H9 (cell line): ENCODE data around the gene SH3BP5. TPM values are rescaled to one million over a fixed set of nuclear protein-coding genes. Genes with fewer than 3 reads are reported as not detected.
A peak's percentile ranks its signal among the peaks of the same experiment; 100 is the strongest.

Experiments used
- DNase-seq: peaks from one replicate; pipeline ENCODE4 v3.0.0-alpha.2; 2017
- H2AFZ ChIP-seq: one replicate; pipeline ENCODE4 v1.6.1; 2013; ENCODE audit warnings: mild to moderate bottlenecking, low read length, control low read depth, moderate library complexity
- H2AK5ac ChIP-seq: 2 replicates; pipeline ENCODE4 v1.6.1; 2013; ENCODE audit warnings: low read length, control low read depth, mixed read lengths; ENCODE audit not compliant: insufficient read length
- H2BK120ac ChIP-seq: one replicate; pipeline ENCODE4 v1.6.1; 2013; ENCODE audit warnings: low read depth, mild to moderate bottlenecking, low read length, control low read depth, inconsistent platforms; ENCODE audit not compliant: poor library complexity, severe bottlenecking
- H2BK12ac ChIP-seq: 2 replicates; pipeline ENCODE4 v1.6.1; 2013; ENCODE audit warnings: low read length, control low read depth, mixed read lengths, low read depth; ENCODE audit not compliant: insufficient read length
- H2BK15ac ChIP-seq: 2 replicates; pipeline ENCODE4 v1.6.1; 2013; ENCODE audit warnings: low read depth, low read length, control low read depth
- H2BK20ac ChIP-seq: one replicate; pipeline ENCODE4 v1.6.1; 2013; ENCODE audit warnings: low read depth, mild to moderate bottlenecking, low read length, control low read depth, inconsistent platforms; ENCODE audit not compliant: poor library complexity, severe bottlenecking
- H2BK5ac ChIP-seq: 2 replicates; pipeline ENCODE4 v1.6.1; 2013; ENCODE audit warnings: low read length, control low read depth, mixed read lengths; ENCODE audit not compliant: insufficient read length
- H3K14ac ChIP-seq: 2 replicates; pipeline ENCODE4 v1.6.1; 2013; ENCODE audit warnings: low read length, control low read depth; ENCODE audit not compliant: insufficient read depth
- H3K18ac ChIP-seq: 2 replicates; pipeline ENCODE4 v1.6.1; 2013; ENCODE audit warnings: low read depth, mild to moderate bottlenecking, mixed read lengths, low read length, control low read depth; ENCODE audit not compliant: insufficient read length
- H3K23ac ChIP-seq: 2 replicates; pipeline ENCODE4 v1.6.1; 2013; ENCODE audit warnings: low read length, control low read depth, mixed read lengths, low read depth; ENCODE audit not compliant: insufficient read length
- H3K23me2 ChIP-seq: 2 replicates; pipeline ENCODE4 v1.6.1; 2013; ENCODE audit warnings: low read depth, mild to moderate bottlenecking, mixed read lengths, low read length, control low read depth; ENCODE audit not compliant: insufficient read length, poor library complexity, severe bottlenecking
- H3K27ac ChIP-seq: 2 replicates; pipeline ENCODE4 v1.5.1; 2013; ENCODE audit warnings: low read length, control low read depth, mixed read lengths, low read depth; ENCODE audit not compliant: insufficient read length
- H3K27me3 ChIP-seq: 2 replicates; pipeline ENCODE4 v1.6.1; 2013; ENCODE audit warnings: low read length, control low read depth, inconsistent platforms; ENCODE audit not compliant: insufficient read depth
- H3K4ac ChIP-seq: 2 replicates; pipeline ENCODE4 v1.6.1; 2013; ENCODE audit warnings: low read depth, mild to moderate bottlenecking, control low read depth, inconsistent platforms, low read length, moderate library complexity
- H3K4me1 ChIP-seq: 2 replicates; pipeline ENCODE4 v1.6.1; 2013; ENCODE audit warnings: low read length, control low read depth, inconsistent platforms; ENCODE audit not compliant: insufficient read depth
- H3K4me2 ChIP-seq: 2 replicates; pipeline ENCODE4 v1.6.1; 2013; ENCODE audit warnings: low read length, control low read depth, mixed read lengths; ENCODE audit not compliant: insufficient read length, insufficient read depth
- H3K56ac ChIP-seq: 2 replicates; pipeline ENCODE4 v1.6.1; 2013; ENCODE audit warnings: low read depth, mild to moderate bottlenecking, mixed read lengths, low read length, control low read depth; ENCODE audit not compliant: insufficient read length
- H3K79me1 ChIP-seq: 2 replicates; pipeline ENCODE4 v1.6.1; 2013; ENCODE audit warnings: low read depth, mild to moderate bottlenecking, moderate library complexity, low read length, control low read depth, inconsistent platforms; ENCODE audit not compliant: insufficient read depth, poor library complexity, severe bottlenecking
- H3K79me2 ChIP-seq: 2 replicates; pipeline ENCODE4 v1.6.1; 2013; ENCODE audit warnings: low read length, control low read depth, inconsistent platforms; ENCODE audit not compliant: insufficient read depth
- H3K9ac ChIP-seq: 2 replicates; pipeline ENCODE4 v1.6.1; 2013; ENCODE audit warnings: low read length, control low read depth, mixed read lengths; ENCODE audit not compliant: insufficient read length; ENCODE audit errors: extremely low read depth
- H3K9me3 ChIP-seq: one replicate; pipeline ENCODE4 v1.6.1; 2013; ENCODE audit warnings: low read depth, low read length, inconsistent platforms; ENCODE audit not compliant: control insufficient read depth
- H3T11ph ChIP-seq: one replicate; pipeline ENCODE4 v1.6.1; 2013; ENCODE audit warnings: mild to moderate bottlenecking, low read length, control low read depth, inconsistent platforms
- H4K20me1 ChIP-seq: one replicate; pipeline ENCODE4 v1.6.1; 2013; ENCODE audit not compliant: control insufficient read depth, insufficient read length, insufficient read depth
- H4K5ac ChIP-seq: 2 replicates; pipeline ENCODE4 v1.6.1; 2013; ENCODE audit warnings: low read depth, mild to moderate bottlenecking, mixed read lengths, low read length, control low read depth; ENCODE audit not compliant: insufficient read length
- H4K8ac ChIP-seq: replicated peaks from 2 replicates; pipeline ENCODE4 v1.6.1; 2013; ENCODE audit warnings: low read length, control low read depth, mixed read lengths, low read depth; ENCODE audit not compliant: insufficient read length
- H4K91ac ChIP-seq: 2 replicates; pipeline ENCODE4 v1.6.1; 2013; ENCODE audit warnings: low read depth, mild to moderate bottlenecking, moderate library complexity, mixed read lengths, low read length, control low read depth; ENCODE audit not compliant: insufficient read length
- H3K27ac Mint-ChIP-seq, 3 experiments: 2 replicates in 2 of 3; 3 replicates in 1 of 3; pipeline ENCODE4 v1.8.0; 2020 to 2021; ENCODE audit warnings: mixed read lengths in 3 of 3, mild to moderate bottlenecking in 1 of 3, moderate library complexity in 1 of 3
- H3K27me3 Mint-ChIP-seq: 2 replicates; pipeline ENCODE4 v1.8.0; 2021; ENCODE audit warnings: low read depth, mild to moderate bottlenecking, moderate library complexity, mixed read lengths
- H3K36me3 Mint-ChIP-seq, 3 experiments: 2 replicates in 2 of 3; 3 replicates in 1 of 3; pipeline ENCODE4 v1.8.0; 2020 to 2021; ENCODE audit warnings: low read depth in 3 of 3, mixed read lengths in 3 of 3; ENCODE audit not compliant: insufficient read depth in 1 of 3
- H3K4me1 Mint-ChIP-seq, 2 experiments: 2 replicates each; pipeline ENCODE4 v1.8.0; 2020; ENCODE audit warnings: mixed read lengths in 2 of 2
- H3K4me3 Mint-ChIP-seq, 2 experiments: 2 replicates in 1 of 2; 3 replicates in 1 of 2; pipeline ENCODE4 v1.8.0; 2020 to 2021; ENCODE audit warnings: mild to moderate bottlenecking in 2 of 2, mixed read lengths in 2 of 2, moderate library complexity in 1 of 2
- H3K9me3 Mint-ChIP-seq, 2 experiments: 2 replicates in 1 of 2; 3 replicates in 1 of 2; pipeline ENCODE4 v1.8.0; 2020; ENCODE audit warnings: mild to moderate bottlenecking in 2 of 2, mixed read lengths in 2 of 2, moderate library complexity in 1 of 2
- WGBS: extraction: QIAGEN DNeasy Blood & Tissue Kit; methylation state at CpG from one replicate; pipeline ENCODE4 v1.1.7; 2013; ENCODE audit warnings: missing lambda C conversion rate, low lambda C conversion rate, mixed read lengths; ENCODE audit not compliant: insufficient read length; ENCODE audit errors: extremely low coverage; 5-methylcytosine and 5-hydroxymethylcytosine counted together
- total RNA-seq: library from RNA; stranded (reverse); gene quantifications from 2 replicates; pipeline ENCODE4 v1.2.1, GENCODE V29; 2021
- TF ChIP-seq, protein P1 (sequence below): fragments of 200-600 bp; sonication (generic); conservative IDR thresholded peaks from 3 replicates; pipeline ENCODE4 v1.8.0; 2021; ENCODE audit warnings: antibody characterized with exemption, mild to moderate bottlenecking

The SH3BP5 gene
- total RNA-seq, 1 experiment from 2014 or later, result 6.8 TPM

DNA sequence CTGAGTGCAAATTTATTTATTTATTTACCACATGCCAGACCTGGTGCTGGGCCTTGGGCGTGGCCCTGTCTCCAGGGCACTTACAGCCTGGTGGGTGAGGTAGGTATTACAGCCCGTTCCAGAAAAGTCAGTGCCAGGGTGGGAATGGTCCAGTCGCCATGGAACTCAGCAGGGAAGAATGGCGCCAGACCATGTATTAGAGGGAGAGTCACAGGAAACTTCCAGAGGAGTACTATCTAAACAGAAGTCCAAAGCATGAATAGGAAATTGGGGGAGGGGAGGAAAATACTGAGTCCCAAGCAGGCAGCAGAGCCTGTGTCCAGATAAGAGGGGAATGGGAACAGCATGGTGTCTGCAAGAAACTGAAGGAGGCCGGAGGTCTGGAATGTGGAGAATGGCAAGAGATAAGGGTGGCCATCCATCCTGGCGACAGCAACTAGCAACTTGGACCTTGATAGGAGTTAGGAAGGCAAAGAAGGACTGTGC is 27.0 kb downstream of the SH3BP5 start:
- Mint-ChIP-seq H3K4me3 (no peak overlapping the region), H3K4me1 (peaks cover 24 to 31% of the 10 kb centered on the region in 2 experiments), H3K9me3 (no peaks in the 10 kb centered on the region; a peak in 1 of 5 replicates), H3K27ac (no peak overlapping the region), H3K27me3 (no peaks in the 10 kb centered on the region), H3K36me3 (peaks cover 0 to 13% (median 4%) of the 10 kb centered on the region in 3 experiments; a peak in 2 of 7 replicates)
- H2BK5ac ChIP-seq, result no peak overlapping the region
- H3K79me1 ChIP-seq, result no peaks in the 10 kb centered on the region
- H2BK20ac ChIP-seq, result no peak overlapping the region
- H4K91ac ChIP-seq, result no peak overlapping the region
- DNase-seq, result no peak
- H2BK15ac ChIP-seq, result no peak overlapping the region
- H3K23me2 ChIP-seq, result no peaks in the 10 kb centered on the region
- H3K9me3 ChIP-seq, result no peaks in the 10 kb centered on the region
- no peak overlapping the region for H3K14ac ChIP-seq
- H2BK12ac ChIP-seq, result no peak overlapping the region
- no peak overlapping the region for H3K56ac ChIP-seq
- no peak overlapping the region for H3K4me2 ChIP-seq
- H4K20me1 ChIP-seq, result no peaks in the 10 kb centered on the region
- H3K27me3 ChIP-seq, result no peaks in the 10 kb centered on the region
- H3K4me1 ChIP-seq, result peaks cover 2% of the 10 kb centered on the region; the same call in 1 of the 2 replicates
- no peaks in the 10 kb centered on the region for H3K79me2 ChIP-seq
- H3K4ac ChIP-seq, result no peak overlapping the region
- H3K23ac ChIP-seq, result no peak overlapping the region
- H3K9ac ChIP-seq, result no peak overlapping the region
- no peak overlapping the region for H2AK5ac ChIP-seq
- no peak overlapping the region for H4K5ac ChIP-seq
- no peak overlapping the region for H3K18ac ChIP-seq
- WGBS, result no CpG with 5 or more reads among the region's 6 CpGs
- no peak overlapping the region for H2AFZ ChIP-seq
- H3K27ac ChIP-seq, result no peak overlapping the region
- H3T11ph ChIP-seq, result no peak overlapping the region
- H2BK120ac ChIP-seq, result no peak overlapping the region
- TF ChIP-seq, protein P1, sequence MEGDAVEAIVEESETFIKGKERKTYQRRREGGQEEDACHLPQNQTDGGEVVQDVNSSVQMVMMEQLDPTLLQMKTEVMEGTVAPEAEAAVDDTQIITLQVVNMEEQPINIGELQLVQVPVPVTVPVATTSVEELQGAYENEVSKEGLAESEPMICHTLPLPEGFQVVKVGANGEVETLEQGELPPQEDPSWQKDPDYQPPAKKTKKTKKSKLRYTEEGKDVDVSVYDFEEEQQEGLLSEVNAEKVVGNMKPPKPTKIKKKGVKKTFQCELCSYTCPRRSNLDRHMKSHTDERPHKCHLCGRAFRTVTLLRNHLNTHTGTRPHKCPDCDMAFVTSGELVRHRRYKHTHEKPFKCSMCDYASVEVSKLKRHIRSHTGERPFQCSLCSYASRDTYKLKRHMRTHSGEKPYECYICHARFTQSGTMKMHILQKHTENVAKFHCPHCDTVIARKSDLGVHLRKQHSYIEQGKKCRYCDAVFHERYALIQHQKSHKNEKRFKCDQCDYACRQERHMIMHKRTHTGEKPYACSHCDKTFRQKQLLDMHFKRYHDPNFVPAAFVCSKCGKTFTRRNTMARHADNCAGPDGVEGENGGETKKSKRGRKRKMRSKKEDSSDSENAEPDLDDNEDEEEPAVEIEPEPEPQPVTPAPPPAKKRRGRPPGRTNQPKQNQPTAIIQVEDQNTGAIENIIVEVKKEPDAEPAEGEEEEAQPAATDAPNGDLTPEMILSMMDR, result peak; percentile 60
- H4K8ac ChIP-seq, result no peak overlapping the region
